AG09309 (cell line): ENCODE results near the gene ATAD5.
"Not testable (repeated sequence)": the region's sequence is repeated elsewhere in the genome, so short reads cannot be mapped to it uniquely, and the experiment has no call there.

Experiments used
- DNase-seq: peaks from one replicate; pipeline ENCODE4 v3.0.0-alpha.2; 2010; ENCODE audit warnings: low read depth
- H3K4me3 ChIP-seq: 2 replicates; pipeline ENCODE4 v1.5.1; 2011; ENCODE audit warnings: mild to moderate bottlenecking, low read depth, low read length, moderate library complexity; ENCODE audit not compliant: control insufficient read depth
- CTCF ChIP-seq: IDR thresholded peaks from 2 replicates; pipeline ENCODE4 v1.5.1; 2011; ENCODE audit warnings: mild to moderate bottlenecking, low read depth, low read length, inconsistent platforms; ENCODE audit not compliant: insufficient read depth, control insufficient read depth; ENCODE audit errors: missing control alignments

ATAD5 gene

GRCh38 chr17:30908717-30909420 lies 77.1 kb downstream of the ATAD5 start:
- DNase-seq, result no peak

GRCh38 chr17:30910151-30910550 lies 78.4 kb downstream of the ATAD5 start:
- not testable (repeated sequence) for DNase-seq, H3K4me3 ChIP-seq

More at GRCh38 chr17:30908717-30909420, 77.1 kb downstream of the ATAD5 start:
- TF ChIP-seq CTCF, result no peak
- H3K4me3 ChIP-seq, result no peak overlapping the region

GRCh38 chr17:30913955-30914354 lies 82.2 kb downstream of the ATAD5 start:
- TF ChIP-seq CTCF, result no peak
- H3K4me3 ChIP-seq, result no peak overlapping the region
- DNase-seq, result no peak

- TF ChIP-seq CTCF, result no peak
- DNase-seq, result no peak
- H3K4me3 ChIP-seq, result no peak overlapping the region
Measured at GRCh38 chr17:30915833-30916611, 84.3 kb downstream of the ATAD5 start.

GRCh38 chr17:30917050-30917449 lies 85.3 kb downstream of the ATAD5 start:
- TF ChIP-seq CTCF, result no peak
- no peak overlapping the region for H3K4me3 ChIP-seq
- DNase-seq, result no peak

GRCh38 chr17:30920282-30920681 lies 88.5 kb downstream of the ATAD5 start:
- no peak for TF ChIP-seq CTCF

More at GRCh38 chr17:30920282-30920681, 88.5 kb downstream of the ATAD5 start:
- DNase-seq, result no peak
- H3K4me3 ChIP-seq, result no peak overlapping the region
